Measurements from ENCODE around the gene RSBN1.
A peak's percentile ranks its signal among the peaks of the same experiment; 100 is the strongest.

Gene RSBN1

GRCh38 chr1:113811888-113812660 is at the start of gene RSBN1:
Gene RSBN1, minus strand, starts transcription at chr1:113812476. Its CDS starts 64 bp downstream, at chr1:113812412.
- Histone ChIP-seq H3K27ac (ENCODE audit: low read depth in 2 of 2, low read length in 2 of 2) (peak within 1 kb of the TSS; percentile 96 to 97), H3K9ac (ENCODE audit: low read depth in 1 of 2, low read length in 2 of 2) (peak within 1 kb of the TSS; percentile 99 to 100), H3K4me1 (ENCODE audit: control insufficient read depth in 2 of 2, insufficient read depth in 2 of 2, low read length in 2 of 2) (peaks cover 15 to 19% of the 10 kb centered on the region in 2 donors), H3K4me3 (ENCODE audit: low read length in 2 of 2) (peak within 1 kb of the TSS; percentile 99 to 100), H3K36me3 (ENCODE audit: control insufficient read depth in 2 of 2, insufficient read depth in 2 of 2, low read length in 2 of 2) (no peaks in the 10 kb centered on the region), H3K9me3 (ENCODE audit: control insufficient read depth in 2 of 2, low read length in 2 of 2) (no peaks in the 10 kb centered on the region), H3K27me3 (ENCODE audit: control insufficient read depth in 2 of 2, insufficient read depth in 2 of 2, low read length in 2 of 2) (no peaks in the 10 kb centered on the region)

GRCh38 chr1:113861641-113862040 is 49.4 kb upstream of the RSBN1 start:
- Histone ChIP-seq H3K4me3 (ENCODE audit: low read length in 2 of 2) (no peak overlapping the region), H3K27ac (ENCODE audit: low read depth in 2 of 2, low read length in 2 of 2) (no peak overlapping the region), H3K4me1 (ENCODE audit: control insufficient read depth in 2 of 2, insufficient read depth in 2 of 2, low read length in 2 of 2) (peaks cover 0 to 3% of the 10 kb centered on the region in 2 donors), H3K36me3 (ENCODE audit: control insufficient read depth in 2 of 2, insufficient read depth in 2 of 2, low read length in 2 of 2) (peaks cover 0 to 11% of the 10 kb centered on the region in 2 donors), H3K9me3 (ENCODE audit: control insufficient read depth in 2 of 2, low read length in 2 of 2) (no peaks in the 10 kb centered on the region), H3K9ac (ENCODE audit: low read depth in 1 of 2, low read length in 2 of 2) (no peak overlapping the region), H3K27me3 (ENCODE audit: control insufficient read depth in 2 of 2, insufficient read depth in 2 of 2, low read length in 2 of 2) (no peaks in the 10 kb centered on the region)

- peaks cover 0 to 7% of the 10 kb centered on the region in 2 donors for H3K36me3 ChIP-seq (ENCODE audit: control insufficient read depth in 2 of 2, insufficient read depth in 2 of 2, low read length in 2 of 2)
- no peak overlapping the region for H3K27ac ChIP-seq (ENCODE audit: low read depth in 2 of 2, low read length in 2 of 2)
- H3K9ac ChIP-seq (ENCODE audit: low read depth in 1 of 2, low read length in 2 of 2): peak overlapping the region in 1 of 2 donors; percentile 24
- H3K9me3 ChIP-seq (ENCODE audit: control insufficient read depth in 2 of 2, low read length in 2 of 2): no peaks in the 10 kb centered on the region
- no peak overlapping the region for H3K4me3 ChIP-seq (ENCODE audit: low read length in 2 of 2)
- peaks cover 0 to 3% of the 10 kb centered on the region in 2 donors for H3K4me1 ChIP-seq (ENCODE audit: control insufficient read depth in 2 of 2, insufficient read depth in 2 of 2, low read length in 2 of 2)
- no peaks in the 10 kb centered on the region for H3K27me3 ChIP-seq (ENCODE audit: control insufficient read depth in 2 of 2, insufficient read depth in 2 of 2, low read length in 2 of 2)
Observed at GRCh38 chr1:113860891-113861290, 48.6 kb upstream of the RSBN1 start.

GRCh38 chr1:113859478-113860175 is 47.4 kb upstream of the RSBN1 start:
- H3K27me3 ChIP-seq (ENCODE audit: control insufficient read depth in 2 of 2, insufficient read depth in 2 of 2, low read length in 2 of 2): no peaks in the 10 kb centered on the region
- peak overlapping the region in 1 of 2 donors; percentile 37 for H3K4me3 ChIP-seq (ENCODE audit: low read length in 2 of 2)
- peaks cover 0 to 10% of the 10 kb centered on the region in 2 donors for H3K36me3 ChIP-seq (ENCODE audit: control insufficient read depth in 2 of 2, insufficient read depth in 2 of 2, low read length in 2 of 2)
- peaks cover 0 to 3% of the 10 kb centered on the region in 2 donors for H3K4me1 ChIP-seq (ENCODE audit: control insufficient read depth in 2 of 2, insufficient read depth in 2 of 2, low read length in 2 of 2)
- no peak overlapping the region for H3K27ac ChIP-seq (ENCODE audit: low read depth in 2 of 2, low read length in 2 of 2)
- H3K9me3 ChIP-seq (ENCODE audit: control insufficient read depth in 2 of 2, low read length in 2 of 2): no peaks in the 10 kb centered on the region
- H3K9ac ChIP-seq (ENCODE audit: low read depth in 1 of 2, low read length in 2 of 2): no peak overlapping the region

GRCh38 chr1:113858982-113859381 is 46.7 kb upstream of the RSBN1 start:
- Histone ChIP-seq H3K27me3 (ENCODE audit: control insufficient read depth in 2 of 2, insufficient read depth in 2 of 2, low read length in 2 of 2) (no peaks in the 10 kb centered on the region), H3K9ac (ENCODE audit: low read depth in 1 of 2, low read length in 2 of 2) (no peak overlapping the region), H3K36me3 (ENCODE audit: control insufficient read depth in 2 of 2, insufficient read depth in 2 of 2, low read length in 2 of 2) (peaks cover 0 to 8% of the 10 kb centered on the region in 2 donors), H3K4me1 (ENCODE audit: control insufficient read depth in 2 of 2, insufficient read depth in 2 of 2, low read length in 2 of 2) (peaks cover 0 to 3% of the 10 kb centered on the region in 2 donors), H3K27ac (ENCODE audit: low read depth in 2 of 2, low read length in 2 of 2) (no peak overlapping the region), H3K4me3 (ENCODE audit: low read length in 2 of 2) (no peak overlapping the region), H3K9me3 (ENCODE audit: control insufficient read depth in 2 of 2, low read length in 2 of 2) (no peaks in the 10 kb centered on the region)

GRCh38 chr1:113858418-113858817 is 46.1 kb upstream of the RSBN1 start:
- no peak overlapping the region for H3K4me3 ChIP-seq (ENCODE audit: low read length in 2 of 2)
- peaks cover 0 to 3% of the 10 kb centered on the region in 2 donors for H3K4me1 ChIP-seq (ENCODE audit: control insufficient read depth in 2 of 2, insufficient read depth in 2 of 2, low read length in 2 of 2)
- H3K27ac ChIP-seq (ENCODE audit: low read depth in 2 of 2, low read length in 2 of 2): no peak overlapping the region

GRCh38 chr1:113857776-113858175 is 45.5 kb upstream of the RSBN1 start:
- H3K27me3 ChIP-seq (ENCODE audit: control insufficient read depth in 2 of 2, insufficient read depth in 2 of 2, low read length in 2 of 2): no peaks in the 10 kb centered on the region
- no peaks in the 10 kb centered on the region for H3K9me3 ChIP-seq (ENCODE audit: control insufficient read depth in 2 of 2, low read length in 2 of 2)
- peaks cover 0 to 7% of the 10 kb centered on the region in 2 donors for H3K36me3 ChIP-seq (ENCODE audit: control insufficient read depth in 2 of 2, insufficient read depth in 2 of 2, low read length in 2 of 2)
- H3K4me1 ChIP-seq (ENCODE audit: control insufficient read depth in 2 of 2, insufficient read depth in 2 of 2, low read length in 2 of 2): peaks cover 0 to 3% of the 10 kb centered on the region in 2 donors
- no peak overlapping the region for H3K9ac ChIP-seq (ENCODE audit: low read depth in 1 of 2, low read length in 2 of 2)
- H3K27ac ChIP-seq (ENCODE audit: low read depth in 2 of 2, low read length in 2 of 2): no peak overlapping the region
- no peak overlapping the region for H3K4me3 ChIP-seq (ENCODE audit: low read length in 2 of 2)

More at GRCh38 chr1:113858418-113858817, 46.1 kb upstream of the RSBN1 start:
- no peaks in the 10 kb centered on the region for H3K27me3 ChIP-seq (ENCODE audit: control insufficient read depth in 2 of 2, insufficient read depth in 2 of 2, low read length in 2 of 2)
- H3K9me3 ChIP-seq (ENCODE audit: control insufficient read depth in 2 of 2, low read length in 2 of 2): no peaks in the 10 kb centered on the region
- no peak overlapping the region for H3K9ac ChIP-seq (ENCODE audit: low read depth in 1 of 2, low read length in 2 of 2)
- peaks cover 0 to 7% of the 10 kb centered on the region in 2 donors for H3K36me3 ChIP-seq (ENCODE audit: control insufficient read depth in 2 of 2, insufficient read depth in 2 of 2, low read length in 2 of 2)

GRCh38 chr1:113856401-113856790 is 44.1 kb upstream of the RSBN1 start:
- Histone ChIP-seq H3K9ac (ENCODE audit: low read depth in 1 of 2, low read length in 2 of 2) (no peak overlapping the region), H3K4me1 (ENCODE audit: control insufficient read depth in 2 of 2, insufficient read depth in 2 of 2, low read length in 2 of 2) (peaks cover 0 to 3% of the 10 kb centered on the region in 2 donors)

GRCh38 chr1:113855630-113856400 is 43.5 kb upstream of the RSBN1 start:
- Histone ChIP-seq H3K4me3 (ENCODE audit: low read length in 2 of 2) (no peak overlapping the region), H3K4me1 (ENCODE audit: control insufficient read depth in 2 of 2, insufficient read depth in 2 of 2, low read length in 2 of 2) (peaks cover 0 to 2% of the 10 kb centered on the region in 2 donors), H3K27ac (ENCODE audit: low read depth in 2 of 2, low read length in 2 of 2) (no peak overlapping the region), H3K27me3 (ENCODE audit: control insufficient read depth in 2 of 2, insufficient read depth in 2 of 2, low read length in 2 of 2) (no peaks in the 10 kb centered on the region), H3K9me3 (ENCODE audit: control insufficient read depth in 2 of 2, low read length in 2 of 2) (no peaks in the 10 kb centered on the region), H3K9ac (ENCODE audit: low read depth in 1 of 2, low read length in 2 of 2) (no peak overlapping the region), H3K36me3 (ENCODE audit: control insufficient read depth in 2 of 2, insufficient read depth in 2 of 2, low read length in 2 of 2) (peaks cover 0 to 7% of the 10 kb centered on the region in 2 donors)

More at GRCh38 chr1:113856401-113856790, 44.1 kb upstream of the RSBN1 start:
- Histone ChIP-seq H3K4me3 (ENCODE audit: low read length in 2 of 2) (no peak overlapping the region), H3K9me3 (ENCODE audit: control insufficient read depth in 2 of 2, low read length in 2 of 2) (no peaks in the 10 kb centered on the region), H3K36me3 (ENCODE audit: control insufficient read depth in 2 of 2, insufficient read depth in 2 of 2, low read length in 2 of 2) (peaks cover 0 to 7% of the 10 kb centered on the region in 2 donors), H3K27ac (ENCODE audit: low read depth in 2 of 2, low read length in 2 of 2) (no peak overlapping the region), H3K27me3 (ENCODE audit: control insufficient read depth in 2 of 2, insufficient read depth in 2 of 2, low read length in 2 of 2) (no peaks in the 10 kb centered on the region)

Data from mucosa of rectum (tissue), 2 donors.